ENCODE measurements around the gene PRDM5.

PRDM5 gene

GRCh38 chr4:120837656-120838055, 84.9 kb downstream of the PRDM5 start:
- no peak for DNase-seq (ENCODE audit: extremely low spot score)
- TF ChIP-seq CTCF (IDR thresholded peaks at IDR 0.05; ENCODE audit: control extremely low read depth, extremely low read depth, low read depth, missing control alignments) = no peak
- ChIA-PET POLR2A (no interaction called here), CTCF (no interaction called here)

GRCh38 chr4:120835342-120835741, 87.2 kb downstream of the PRDM5 start:
- no peak for TF ChIP-seq CTCF (IDR thresholded peaks at IDR 0.05; ENCODE audit: control extremely low read depth, extremely low read depth, low read depth, missing control alignments)
- POLR2A ChIA-PET = no interaction called here
- no peak for DNase-seq (ENCODE audit: extremely low spot score)
- CTCF ChIA-PET = interaction anchor here (0.6 kb wide), 1 partner anchor 24 kb away, joined by 3 read pairs; no protein-coding TSS in a partner anchor

- ChIA-PET POLR2A (no interaction called here), CTCF (interaction anchor here (0.8 kb wide), 1 partner anchor 12 kb away, joined by 4 read pairs; no protein-coding TSS in a partner anchor)
- DNase-seq (ENCODE audit: extremely low spot score) = no peak
- no peak for TF ChIP-seq CTCF (IDR thresholded peaks at IDR 0.05; ENCODE audit: control extremely low read depth, extremely low read depth, low read depth, missing control alignments)
These were observed 92.3 kb downstream of the PRDM5 start for GRCh38 chr4:120830204-120830603.

- no peak for TF ChIP-seq CTCF (IDR thresholded peaks at IDR 0.05; ENCODE audit: control extremely low read depth, extremely low read depth, low read depth, missing control alignments)
- POLR2A ChIA-PET = no interaction called here
- CTCF ChIA-PET = interaction anchor here (0.8 kb wide), 1 partner anchor 11 kb away, joined by 4 read pairs; no protein-coding TSS in a partner anchor
- DNase-seq (ENCODE audit: extremely low spot score) = no peak
These were observed 93.3 kb downstream of the PRDM5 start for GRCh38 chr4:120829113-120829831.

- TF ChIP-seq CTCF (IDR thresholded peaks at IDR 0.05; ENCODE audit: control extremely low read depth, extremely low read depth, low read depth, missing control alignments) = no peak
- CTCF ChIA-PET = interaction anchor here (1.0 to 1.2 kb wide), 2 partner anchors 12 to 22 kb away, joined by 3 to 4 read pairs; no protein-coding TSS in a partner anchor
- DNase-seq (ENCODE audit: extremely low spot score) = no peak
- POLR2A ChIA-PET = no interaction called here
These were observed 95.7 kb downstream of the PRDM5 start for GRCh38 chr4:120826853-120827252.

GRCh38 chr4:120826449-120826848, 96.1 kb downstream of the PRDM5 start:
- POLR2A ChIA-PET = no interaction called here
- no peak for TF ChIP-seq CTCF (IDR thresholded peaks at IDR 0.05; ENCODE audit: control extremely low read depth, extremely low read depth, low read depth, missing control alignments)
- DNase-seq (ENCODE audit: extremely low spot score) = no peak
- CTCF ChIA-PET = no interaction called here

Measured in GM10248 (cell line).